Calu3 (cell line): ENCODE results near the gene TULP3. TPM values are rescaled to one million over a fixed set of nuclear protein-coding genes. Genes with fewer than 3 reads are reported as not detected.

Experiments
- BruUV-seq: library from RNA; stranded (reverse); fragments of 400-500 nt; replicated peaks from 2 replicates; lab custom pipeline; 2021; lab: Mats Ljungman, UMichigan
- CTCF ChIA-PET: fragments of 300-600 bp; sonication (Branson Sonifier 250); formaldehyde crosslinking; loops from one replicate; lab custom pipeline; 2022; ENCODE audit warnings: antibody characterized with exemption; lab: Charles Lee
- DNase-seq: peaks from one replicate; pipeline ENCODE4 v3.0.0; 2022
- H3K27ac Mint-ChIP-seq: one replicate; pipeline ENCODE4 v1.8.0; 2022; ENCODE audit warnings: mixed read lengths; ENCODE audit not compliant: unreplicated experiment
- H3K27me3 Mint-ChIP-seq: one replicate; pipeline ENCODE4 v1.8.0; 2022; ENCODE audit warnings: mixed read lengths; ENCODE audit not compliant: unreplicated experiment
- H3K36me3 Mint-ChIP-seq: one replicate; pipeline ENCODE4 v1.8.0; 2022; ENCODE audit warnings: mild to moderate bottlenecking, moderate library complexity, mixed read lengths; ENCODE audit not compliant: insufficient read depth, unreplicated experiment
- H3K4me1 Mint-ChIP-seq: one replicate; pipeline ENCODE4 v1.8.0; 2022; ENCODE audit warnings: mild to moderate bottlenecking, low read depth, mixed read lengths; ENCODE audit not compliant: unreplicated experiment
- H3K4me3 Mint-ChIP-seq: one replicate; pipeline ENCODE4 v1.8.0; 2022; ENCODE audit warnings: mild to moderate bottlenecking, low read depth, moderate library complexity, mixed read lengths; ENCODE audit not compliant: unreplicated experiment
- H3K9me3 Mint-ChIP-seq: one replicate; pipeline ENCODE4 v1.8.0; 2022; ENCODE audit warnings: low read depth, mixed read lengths; ENCODE audit not compliant: unreplicated experiment
- intact Hi-C: fragments of 100-400 bp; cut with micrococcal nuclease; formaldehyde crosslinking; loops from one replicate; pipeline ENCODE4 v1.10.0; 2022; ENCODE audit not compliant: unreplicated experiment
- total RNA-seq: library from RNA; stranded (reverse); gene quantifications from 2 replicates; pipeline ENCODE4 v1.2.3, GENCODE V29; 2022
- TF ChIP-seq, protein P1 (sequence below): fragments of 200-600 bp; IDR thresholded peaks from one replicate; pipeline ENCODE4 v1.8.0; 2022; ENCODE audit warnings: antibody characterized with exemption; ENCODE audit not compliant: unreplicated experiment

TULP3 gene
- total RNA-seq, 1 experiment from 2014 or later: 21.6 TPM

- CTCF ChIA-PET: no interaction called here
- no peak for DNase-seq
- Mint-ChIP-seq H3K27me3 (no peaks in the 10 kb centered on the region), H3K4me3 (no peak overlapping the region), H3K36me3 (peaks cover 24% of the 10 kb centered on the region), H3K4me1 (peaks cover 11% of the 10 kb centered on the region), H3K9me3 (no peaks in the 10 kb centered on the region), H3K27ac (no peak overlapping the region)
- BruUV-seq: no TSS peak
- intact Hi-C loops: no loop called here
- TF ChIP-seq, protein P1, sequence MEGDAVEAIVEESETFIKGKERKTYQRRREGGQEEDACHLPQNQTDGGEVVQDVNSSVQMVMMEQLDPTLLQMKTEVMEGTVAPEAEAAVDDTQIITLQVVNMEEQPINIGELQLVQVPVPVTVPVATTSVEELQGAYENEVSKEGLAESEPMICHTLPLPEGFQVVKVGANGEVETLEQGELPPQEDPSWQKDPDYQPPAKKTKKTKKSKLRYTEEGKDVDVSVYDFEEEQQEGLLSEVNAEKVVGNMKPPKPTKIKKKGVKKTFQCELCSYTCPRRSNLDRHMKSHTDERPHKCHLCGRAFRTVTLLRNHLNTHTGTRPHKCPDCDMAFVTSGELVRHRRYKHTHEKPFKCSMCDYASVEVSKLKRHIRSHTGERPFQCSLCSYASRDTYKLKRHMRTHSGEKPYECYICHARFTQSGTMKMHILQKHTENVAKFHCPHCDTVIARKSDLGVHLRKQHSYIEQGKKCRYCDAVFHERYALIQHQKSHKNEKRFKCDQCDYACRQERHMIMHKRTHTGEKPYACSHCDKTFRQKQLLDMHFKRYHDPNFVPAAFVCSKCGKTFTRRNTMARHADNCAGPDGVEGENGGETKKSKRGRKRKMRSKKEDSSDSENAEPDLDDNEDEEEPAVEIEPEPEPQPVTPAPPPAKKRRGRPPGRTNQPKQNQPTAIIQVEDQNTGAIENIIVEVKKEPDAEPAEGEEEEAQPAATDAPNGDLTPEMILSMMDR: no peak
These were observed 45.4 kb upstream of the TULP3 start for GRCh38 chr12:2845280-2845679.

DNA sequence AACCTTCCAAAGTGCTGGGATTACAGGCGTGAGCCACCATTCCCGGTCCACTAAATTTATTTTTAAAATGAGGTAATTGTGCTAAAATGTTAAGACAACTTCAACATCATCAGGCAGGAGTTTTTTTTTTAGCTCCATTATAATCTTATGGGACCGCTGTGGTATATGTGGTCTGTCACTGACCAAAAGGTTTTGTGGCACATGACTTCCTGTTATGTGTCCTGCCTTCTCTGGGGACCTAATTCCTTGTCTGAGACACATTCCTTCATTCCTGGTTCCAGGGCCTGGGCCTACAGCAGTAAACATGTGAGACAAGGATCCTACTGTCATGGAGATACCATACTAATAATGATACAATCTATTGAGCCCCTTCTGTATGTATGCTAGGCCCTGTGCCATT lies 38.8 kb upstream of the TULP3 start:
- no peak for DNase-seq
- TF ChIP-seq, protein P1: no peak
- Mint-ChIP-seq H3K36me3 (peaks cover 20% of the 10 kb centered on the region), H3K4me1 (peaks cover 11% of the 10 kb centered on the region), H3K27ac (no peak overlapping the region), H3K4me3 (no peak overlapping the region), H3K27me3 (no peaks in the 10 kb centered on the region), H3K9me3 (no peaks in the 10 kb centered on the region)
- BruUV-seq: no TSS peak
- CTCF ChIA-PET: no interaction called here
- intact Hi-C loops: no loop called here

DNA sequence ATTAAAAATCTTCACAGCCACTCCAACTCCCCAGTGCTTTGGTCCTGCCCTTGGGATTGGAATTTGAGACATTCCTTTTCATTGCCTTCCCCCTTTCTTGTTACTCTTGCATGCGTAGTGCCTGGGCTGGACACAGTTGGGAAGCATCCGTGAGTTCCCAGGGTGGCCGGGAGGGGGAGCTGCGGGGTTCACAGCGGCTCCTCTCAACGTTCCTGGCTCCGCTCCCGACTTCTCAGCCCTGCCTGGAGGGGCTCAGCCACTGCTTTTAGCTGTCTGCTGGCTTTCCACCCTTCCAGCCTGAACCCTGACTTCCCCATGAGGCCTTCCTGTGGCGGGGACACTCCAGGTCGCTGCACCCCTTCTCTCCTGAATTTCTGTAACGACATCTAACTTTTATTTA lies 37.1 kb upstream of the TULP3 start:
- Mint-ChIP-seq H3K4me1 (peaks cover 11% of the 10 kb centered on the region), H3K4me3 (no peak overlapping the region), H3K9me3 (no peaks in the 10 kb centered on the region), H3K36me3 (peaks cover 23% of the 10 kb centered on the region), H3K27me3 (no peaks in the 10 kb centered on the region), H3K27ac (no peak overlapping the region)
- TF ChIP-seq, protein P1: peak; percentile 15
- DNase-seq: no peak
- intact Hi-C loops: no loop called here
- CTCF ChIA-PET: interaction anchor here (0.6 to 0.8 kb wide), 2 partner anchors 36 to 63 kb away, joined by 3 read pairs; no protein-coding TSS in a partner anchor
- BruUV-seq: no TSS peak

DNA sequence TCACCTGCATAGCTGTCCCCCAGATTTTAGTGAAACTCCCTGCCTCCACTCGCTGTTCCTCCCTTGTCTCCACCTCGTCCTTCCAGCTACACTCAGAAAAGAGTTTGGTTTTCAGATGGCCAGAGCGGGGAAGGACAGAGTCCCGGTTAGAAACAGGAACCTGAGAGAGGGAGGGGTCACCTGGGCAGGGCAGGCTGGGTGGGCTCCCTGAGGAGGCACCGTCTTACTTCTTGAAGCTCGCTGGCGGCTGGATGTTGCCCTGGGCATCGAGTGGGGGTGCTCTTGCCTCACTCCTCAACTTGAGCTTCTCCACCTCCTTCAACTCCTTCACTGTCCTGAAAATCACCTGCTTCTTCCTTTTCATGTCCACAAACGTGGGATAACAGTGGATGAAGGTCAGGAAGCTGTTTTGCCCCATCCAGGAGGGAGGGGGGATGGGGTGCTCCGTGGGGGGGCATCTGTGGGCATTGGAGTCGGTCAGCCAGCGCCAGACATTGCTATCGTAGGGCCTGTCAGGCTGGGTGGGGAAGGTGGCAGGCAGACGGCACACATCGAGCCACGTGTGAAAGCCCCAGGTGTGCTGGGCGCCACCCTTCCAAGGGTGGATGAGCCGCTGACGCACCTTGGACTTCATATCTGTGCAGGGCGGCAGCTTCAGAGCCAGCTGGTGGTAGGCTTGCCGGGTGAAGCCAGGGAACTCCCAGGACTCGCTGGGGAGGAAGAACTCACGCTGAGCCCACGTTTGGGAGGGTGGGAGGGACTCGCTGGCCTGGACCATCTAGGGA lies 35.8 kb upstream of the TULP3 start:
- H3K27me3 Mint-ChIP-seq: no peaks in the 10 kb centered on the region
- DNase-seq: no peak
- CTCF ChIA-PET: interaction anchor here (0.7 kb wide), 1 partner anchor 1478 kb away, joined by 4 read pairs; no protein-coding TSS in a partner anchor
- intact Hi-C loops: no loop called here
- no peak overlapping the region for H3K4me3 Mint-ChIP-seq
- H3K27ac Mint-ChIP-seq: no peak overlapping the region
- H3K36me3 Mint-ChIP-seq: peaks cover 24% of the 10 kb centered on the region
- no peaks in the 10 kb centered on the region for H3K9me3 Mint-ChIP-seq
- H3K4me1 Mint-ChIP-seq: peaks cover under 1% of the 10 kb centered on the region
- BruUV-seq: no TSS peak
- TF ChIP-seq, protein P1: no peak
